Neural progenitor cell (in vitro differentiated cells): Measurements from ENCODE around the gene PARD3B.

ENCODE experiments used
- EZH2 ChIP-seq: fragments of 200-600 bp; sonication (generic); IDR thresholded peaks from 2 replicates; pipeline ENCODE4 v1.6.1; 2017; ENCODE audit warnings: antibody characterized with exemption, mild to moderate bottlenecking, moderate library complexity
- TF ChIP-seq, protein P1 (sequence below): fragments of 200-600 bp; sonication (generic); IDR thresholded peaks from 2 replicates; pipeline ENCODE4 v1.5.1; 2017; ENCODE audit warnings: antibody characterized with exemption, mild to moderate bottlenecking

DNA sequence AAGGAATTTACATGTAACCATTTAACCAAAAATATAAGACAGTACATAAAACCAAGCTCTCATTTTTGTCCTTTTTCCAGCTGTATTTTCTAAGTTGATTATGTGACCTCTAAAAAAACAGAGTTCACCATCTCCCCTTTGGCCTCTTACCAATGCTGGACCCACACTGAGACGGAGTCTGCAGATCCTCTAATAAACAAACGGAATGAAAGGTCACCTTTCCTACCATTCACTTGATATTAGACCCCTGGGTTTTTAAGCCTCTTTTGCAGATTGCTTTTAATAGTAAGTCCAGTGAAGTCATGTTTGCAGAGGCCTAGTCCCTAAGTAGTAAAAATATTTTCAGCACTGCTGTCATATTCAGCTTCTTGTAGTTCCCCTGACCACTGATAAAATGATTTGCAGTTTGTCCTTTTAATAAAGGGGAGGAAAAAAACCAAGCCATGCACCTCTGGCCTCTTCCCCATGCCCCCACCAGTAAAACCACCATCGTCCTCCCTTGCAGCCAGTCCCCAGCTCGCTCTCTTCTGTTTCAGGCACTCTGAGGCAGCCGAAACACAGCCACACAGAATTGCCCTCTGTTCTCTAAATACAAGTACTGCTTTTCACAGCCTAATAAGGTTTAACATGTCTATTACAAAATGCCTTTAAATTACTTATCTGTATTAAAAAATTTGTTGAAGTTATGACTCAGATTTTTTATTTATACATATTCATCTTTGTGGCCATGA, 427.5 kb downstream of the PARD3B start:
- TF ChIP-seq, protein P1, sequence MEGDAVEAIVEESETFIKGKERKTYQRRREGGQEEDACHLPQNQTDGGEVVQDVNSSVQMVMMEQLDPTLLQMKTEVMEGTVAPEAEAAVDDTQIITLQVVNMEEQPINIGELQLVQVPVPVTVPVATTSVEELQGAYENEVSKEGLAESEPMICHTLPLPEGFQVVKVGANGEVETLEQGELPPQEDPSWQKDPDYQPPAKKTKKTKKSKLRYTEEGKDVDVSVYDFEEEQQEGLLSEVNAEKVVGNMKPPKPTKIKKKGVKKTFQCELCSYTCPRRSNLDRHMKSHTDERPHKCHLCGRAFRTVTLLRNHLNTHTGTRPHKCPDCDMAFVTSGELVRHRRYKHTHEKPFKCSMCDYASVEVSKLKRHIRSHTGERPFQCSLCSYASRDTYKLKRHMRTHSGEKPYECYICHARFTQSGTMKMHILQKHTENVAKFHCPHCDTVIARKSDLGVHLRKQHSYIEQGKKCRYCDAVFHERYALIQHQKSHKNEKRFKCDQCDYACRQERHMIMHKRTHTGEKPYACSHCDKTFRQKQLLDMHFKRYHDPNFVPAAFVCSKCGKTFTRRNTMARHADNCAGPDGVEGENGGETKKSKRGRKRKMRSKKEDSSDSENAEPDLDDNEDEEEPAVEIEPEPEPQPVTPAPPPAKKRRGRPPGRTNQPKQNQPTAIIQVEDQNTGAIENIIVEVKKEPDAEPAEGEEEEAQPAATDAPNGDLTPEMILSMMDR = no peak
- TF ChIP-seq EZH2 = no peak
